ENCODE results near the gene REPS1. TPM values are rescaled to one million over a fixed set of nuclear protein-coding genes. Genes with fewer than 3 reads are reported as not detected.
A peak's percentile ranks its signal among the peaks of the same experiment; 100 is the strongest.

The REPS1 gene
- total RNA-seq, 1 experiment from 2014 or later: 74.4 TPM

DNA sequence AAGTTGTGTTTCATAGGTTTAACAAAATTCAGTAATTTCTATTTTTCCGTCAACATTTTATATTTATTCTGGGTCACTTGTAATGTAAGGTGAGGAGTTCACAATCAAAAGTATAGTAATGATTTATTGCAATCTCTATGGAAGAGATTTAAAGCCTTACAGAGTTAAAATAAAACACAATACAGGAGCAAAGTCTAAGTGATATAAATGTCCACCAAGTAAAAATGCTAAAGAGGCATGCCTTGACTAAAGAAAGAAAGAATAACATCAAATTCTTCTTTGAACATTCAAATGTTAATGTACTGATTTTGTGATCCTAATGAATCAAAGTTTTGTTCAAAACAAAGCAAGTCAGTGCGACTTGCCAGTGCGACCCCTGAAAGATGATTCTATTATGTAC lies 61.5 kb downstream of the REPS1 start:
- Histone ChIP-seq H2AFZ (ENCODE audit: low read length) (no peak overlapping the region), H3K18ac (ENCODE audit: insufficient read length, low read depth, low read length) (no peak overlapping the region), H4K91ac (ENCODE audit: insufficient read length, low read depth, low read length) (no peak overlapping the region), H4K20me1 (ENCODE audit: control insufficient read depth, insufficient read depth, insufficient read length) (no peaks in the 10 kb centered on the region), H3T11ph (ENCODE audit: low read length) (no peak overlapping the region), H3K79me1 (ENCODE audit: insufficient read depth, low read depth, low read length, poor library complexity, severe bottlenecking) (no peaks in the 10 kb centered on the region), H3K27ac (ENCODE audit: insufficient read length, low read depth, low read length) (no peak overlapping the region), H3K14ac (ENCODE audit: insufficient read depth, low read length) (no peak overlapping the region), H2BK15ac (ENCODE audit: low read depth, low read length) (no peak overlapping the region), H2BK120ac (ENCODE audit: low read depth, low read length, poor library complexity, severe bottlenecking) (no peak overlapping the region), H3K9ac (ENCODE audit: extremely low read depth, insufficient read length, low read length) (no peak overlapping the region), H2BK12ac (ENCODE audit: insufficient read length, low read depth, low read length) (no peak overlapping the region), H3K23ac (ENCODE audit: insufficient read length, low read depth, low read length) (no peak overlapping the region), H2BK5ac (ENCODE audit: insufficient read length, low read length) (no peak overlapping the region), H2BK20ac (ENCODE audit: low read depth, low read length, poor library complexity, severe bottlenecking) (no peak overlapping the region), H3K79me2 (ENCODE audit: insufficient read depth, low read length) (no peaks in the 10 kb centered on the region), H4K5ac (ENCODE audit: insufficient read length, low read depth, low read length) (no peak overlapping the region), H3K4me1 (ENCODE audit: insufficient read depth, low read length) (no peaks in the 10 kb centered on the region), H3K27me3 (ENCODE audit: insufficient read depth, low read length) (no peaks in the 10 kb centered on the region), H3K9me3 (ENCODE audit: control insufficient read depth, low read depth, low read length) (no peaks in the 10 kb centered on the region), H3K23me2 (ENCODE audit: insufficient read length, low read depth, low read length, poor library complexity, severe bottlenecking) (no peaks in the 10 kb centered on the region), H3K56ac (ENCODE audit: insufficient read length, low read depth, low read length) (no peak overlapping the region), H3K4me2 (ENCODE audit: insufficient read depth, insufficient read length, low read length) (no peak overlapping the region), H3K4ac (ENCODE audit: low read depth, low read length) (no peak overlapping the region), H2AK5ac (ENCODE audit: insufficient read length, low read length) (no peak overlapping the region), H4K8ac (replicated peaks; ENCODE audit: insufficient read length, low read depth, low read length) (no peak overlapping the region)
- Mint-ChIP-seq H3K4me3 (no peak overlapping the region), H3K27ac (peak overlapping the region in 1 of 3 experiments; percentile 63; a peak in 3 of 7 replicates), H3K36me3 (ENCODE audit: insufficient read depth in 1 of 3, low read depth in 3 of 3) (peaks cover 3 to 19% (median 19%) of the 10 kb centered on the region in 3 experiments; a peak in 5 of 7 replicates), H3K27me3 (ENCODE audit: low read depth) (no peaks in the 10 kb centered on the region), H3K9me3 (no peaks in the 10 kb centered on the region), H3K4me1 (peaks cover 3 to 5% of the 10 kb centered on the region in 2 experiments)
- no peak for DNase-seq
- no CpG with 5 or more reads among the region's 3 CpGs for WGBS (ENCODE audit: extremely low coverage, insufficient read length, low lambda C conversion rate)
- TF ChIP-seq, protein P1, sequence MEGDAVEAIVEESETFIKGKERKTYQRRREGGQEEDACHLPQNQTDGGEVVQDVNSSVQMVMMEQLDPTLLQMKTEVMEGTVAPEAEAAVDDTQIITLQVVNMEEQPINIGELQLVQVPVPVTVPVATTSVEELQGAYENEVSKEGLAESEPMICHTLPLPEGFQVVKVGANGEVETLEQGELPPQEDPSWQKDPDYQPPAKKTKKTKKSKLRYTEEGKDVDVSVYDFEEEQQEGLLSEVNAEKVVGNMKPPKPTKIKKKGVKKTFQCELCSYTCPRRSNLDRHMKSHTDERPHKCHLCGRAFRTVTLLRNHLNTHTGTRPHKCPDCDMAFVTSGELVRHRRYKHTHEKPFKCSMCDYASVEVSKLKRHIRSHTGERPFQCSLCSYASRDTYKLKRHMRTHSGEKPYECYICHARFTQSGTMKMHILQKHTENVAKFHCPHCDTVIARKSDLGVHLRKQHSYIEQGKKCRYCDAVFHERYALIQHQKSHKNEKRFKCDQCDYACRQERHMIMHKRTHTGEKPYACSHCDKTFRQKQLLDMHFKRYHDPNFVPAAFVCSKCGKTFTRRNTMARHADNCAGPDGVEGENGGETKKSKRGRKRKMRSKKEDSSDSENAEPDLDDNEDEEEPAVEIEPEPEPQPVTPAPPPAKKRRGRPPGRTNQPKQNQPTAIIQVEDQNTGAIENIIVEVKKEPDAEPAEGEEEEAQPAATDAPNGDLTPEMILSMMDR (conservative IDR thresholded peaks at IDR 0.05): no peak
